Suppressor macrophage treated with lipopolysaccharide for 4 hours (primary cell): Measurements from ENCODE around the gene NAB2.

ENCODE experiments used
- DNase-seq: peaks from one replicate; pipeline ENCODE4 v3.0.0-alpha.2; 2020

NAB2 gene

DNA sequence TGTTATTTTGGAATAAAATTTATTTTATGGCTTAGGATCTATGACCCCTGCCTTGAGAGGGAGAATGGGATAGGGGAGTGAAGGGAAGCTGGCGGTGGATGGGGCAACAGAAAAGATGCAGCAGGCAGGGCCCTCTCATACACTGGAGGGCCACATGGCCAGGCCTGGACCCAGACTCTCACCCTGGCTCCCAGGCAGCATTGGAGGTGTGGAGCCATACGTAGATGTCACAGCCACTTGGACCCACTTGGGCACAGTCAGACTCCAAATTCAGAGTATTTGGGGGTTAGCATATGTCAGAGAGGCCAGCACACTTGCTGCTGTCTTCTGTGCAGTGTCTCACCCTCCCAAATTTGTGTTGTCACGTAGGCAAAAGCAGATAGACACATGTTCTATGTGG is 6.5 kb downstream of the NAB2 start:
- DNase-seq: no peak

DNA sequence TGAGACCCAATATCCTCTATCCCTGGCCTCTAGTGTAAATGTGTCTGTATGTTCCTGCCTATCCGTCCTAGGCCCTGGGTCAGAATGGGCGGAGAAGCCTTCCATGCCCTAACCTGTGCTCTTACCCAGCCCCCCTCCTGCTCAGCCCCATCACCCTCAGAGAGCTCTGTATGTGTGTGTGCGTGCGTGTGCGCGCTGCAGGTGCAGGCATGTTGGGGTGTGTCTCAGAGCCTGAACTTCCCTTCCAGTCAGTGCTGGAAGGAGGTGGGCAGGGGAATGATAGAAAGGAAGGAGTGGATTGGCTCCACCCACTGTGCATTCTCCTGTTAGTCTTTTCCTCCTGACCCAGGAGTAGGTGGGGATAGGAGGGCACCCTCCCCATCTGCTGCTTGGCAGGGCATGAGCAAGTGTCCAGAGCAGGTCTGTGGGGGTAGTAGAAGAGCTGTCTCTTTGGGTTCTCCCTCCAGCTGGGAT is 7.2 kb downstream of the NAB2 start:
- no peak for DNase-seq

DNA sequence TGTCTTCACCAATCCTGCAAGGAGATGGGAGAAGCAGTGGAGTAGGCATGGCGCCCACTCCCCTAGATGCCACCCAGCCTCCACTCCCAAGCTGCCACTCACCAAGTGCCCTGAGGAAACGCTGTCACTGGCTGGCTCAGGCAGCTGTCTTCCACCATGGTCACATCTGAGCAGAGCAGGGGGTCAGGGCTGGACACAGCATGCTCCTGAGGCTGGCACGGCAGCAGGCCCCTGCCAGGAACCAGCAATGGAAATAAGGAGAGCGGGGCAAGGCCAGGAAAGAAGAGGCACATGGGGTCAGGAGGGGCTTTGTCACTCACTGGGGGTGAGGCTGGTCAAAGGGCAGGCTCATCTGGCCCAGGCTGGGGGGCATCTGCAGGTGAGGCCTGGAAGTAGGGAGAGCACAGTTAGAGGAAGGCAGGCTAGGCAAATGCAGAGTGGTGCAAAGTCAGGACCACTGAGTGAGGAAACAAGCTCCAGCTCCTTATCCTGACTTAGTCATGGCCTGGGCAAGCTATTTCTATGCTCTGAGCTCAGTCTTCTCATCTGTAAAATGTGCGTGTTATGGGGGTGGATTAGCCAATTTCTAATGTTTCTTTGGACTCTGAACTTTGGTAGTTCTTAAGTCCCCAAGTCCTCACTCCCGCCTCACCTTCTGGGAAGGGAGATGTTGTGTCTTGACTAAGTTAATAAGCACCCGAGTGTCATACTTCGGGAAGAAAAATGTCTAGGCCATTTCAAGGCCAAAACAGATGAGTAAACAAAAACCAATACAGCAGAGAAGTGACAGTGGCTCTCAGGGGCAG is 8.0 kb downstream of the NAB2 start:
- no peak for DNase-seq

DNA sequence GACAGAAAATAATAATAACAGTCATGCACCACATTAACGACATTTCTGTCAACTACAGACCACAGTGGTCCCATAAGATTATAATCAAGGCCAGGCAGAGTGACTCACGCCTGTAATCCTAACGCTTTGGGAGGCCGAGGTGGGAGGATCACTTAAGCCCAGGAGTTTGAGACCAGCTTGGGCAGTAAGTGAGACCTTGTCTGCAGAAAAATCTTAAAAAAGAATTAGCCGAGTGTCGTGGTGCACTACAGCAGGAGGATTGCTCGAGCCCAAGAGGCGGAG is 8.6 kb downstream of the NAB2 start:
- no peak for DNase-seq

DNA sequence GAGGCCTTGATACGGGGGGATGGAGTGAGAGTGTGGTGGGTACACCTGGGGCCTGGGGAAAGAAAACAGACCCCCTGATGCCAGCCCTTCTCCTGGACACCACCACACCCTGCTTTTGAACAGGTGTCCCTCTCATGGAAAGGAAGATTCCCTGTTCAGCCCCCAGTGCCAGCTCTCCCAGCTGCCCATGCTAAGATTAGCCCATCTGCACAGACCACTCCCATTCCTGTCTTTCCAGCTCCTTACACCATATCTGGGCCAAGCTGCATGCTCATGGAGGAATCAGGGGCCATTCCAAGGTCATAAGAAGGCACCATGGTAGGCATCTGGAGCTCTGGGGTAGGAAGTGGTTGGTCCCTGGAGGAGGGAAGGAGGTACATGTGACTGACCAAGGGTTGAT is 9.6 kb downstream of the NAB2 start:
- DNase-seq: no peak

DNA sequence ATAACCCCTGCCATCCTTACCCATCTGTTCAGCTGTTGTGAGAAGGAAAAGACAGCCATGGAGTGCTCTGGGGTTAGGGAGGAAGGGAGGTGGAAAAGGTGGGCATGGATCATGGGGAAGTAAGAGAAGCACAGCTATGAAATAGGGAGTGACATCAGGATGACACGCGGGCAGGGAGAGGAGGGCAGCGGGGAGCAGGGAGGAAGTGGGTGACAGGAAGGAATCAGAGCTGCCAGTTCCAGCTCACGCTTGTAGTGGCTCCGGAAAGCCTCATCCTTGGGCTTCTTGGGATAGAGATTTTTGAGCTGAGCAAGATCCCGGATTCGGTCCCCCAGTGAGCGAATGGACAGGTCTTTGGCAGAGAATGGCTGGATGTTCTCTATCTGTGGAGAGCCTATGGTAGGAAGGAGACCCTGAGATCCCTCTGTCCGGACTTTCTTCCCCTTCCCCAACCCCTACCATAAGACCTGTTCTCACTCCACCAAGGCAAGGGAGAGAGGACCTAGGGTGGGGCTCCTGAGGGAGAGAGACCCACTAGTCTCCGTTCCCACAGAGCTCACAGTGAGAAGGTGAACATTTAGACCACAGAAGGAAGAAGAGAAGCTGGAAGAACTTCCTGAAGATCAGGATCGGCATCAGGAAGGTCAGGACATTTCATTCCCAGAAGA is 10.3 kb downstream of the NAB2 start:
- peak; percentile 74 for DNase-seq

DNA sequence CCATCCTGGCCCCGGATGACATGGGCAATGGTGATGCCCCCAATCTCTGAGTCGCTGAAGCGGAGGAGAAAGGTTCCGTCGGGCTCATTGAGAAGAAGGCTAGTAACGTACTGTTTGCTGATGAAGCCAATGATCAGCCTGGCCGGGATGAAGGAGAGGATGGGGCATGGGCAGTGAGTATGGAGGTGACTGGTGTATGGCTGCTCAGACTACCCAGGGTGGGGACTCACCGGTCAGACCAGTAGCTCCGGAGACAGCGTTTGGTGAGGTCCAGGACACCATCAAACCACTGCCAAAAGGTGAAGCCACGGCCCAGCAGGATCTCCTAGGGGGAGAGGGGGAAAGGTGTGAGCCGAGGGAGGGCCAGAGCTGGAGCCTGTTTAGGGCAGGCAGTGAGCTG is 10.9 kb downstream of the NAB2 start:
- no peak for DNase-seq

DNA sequence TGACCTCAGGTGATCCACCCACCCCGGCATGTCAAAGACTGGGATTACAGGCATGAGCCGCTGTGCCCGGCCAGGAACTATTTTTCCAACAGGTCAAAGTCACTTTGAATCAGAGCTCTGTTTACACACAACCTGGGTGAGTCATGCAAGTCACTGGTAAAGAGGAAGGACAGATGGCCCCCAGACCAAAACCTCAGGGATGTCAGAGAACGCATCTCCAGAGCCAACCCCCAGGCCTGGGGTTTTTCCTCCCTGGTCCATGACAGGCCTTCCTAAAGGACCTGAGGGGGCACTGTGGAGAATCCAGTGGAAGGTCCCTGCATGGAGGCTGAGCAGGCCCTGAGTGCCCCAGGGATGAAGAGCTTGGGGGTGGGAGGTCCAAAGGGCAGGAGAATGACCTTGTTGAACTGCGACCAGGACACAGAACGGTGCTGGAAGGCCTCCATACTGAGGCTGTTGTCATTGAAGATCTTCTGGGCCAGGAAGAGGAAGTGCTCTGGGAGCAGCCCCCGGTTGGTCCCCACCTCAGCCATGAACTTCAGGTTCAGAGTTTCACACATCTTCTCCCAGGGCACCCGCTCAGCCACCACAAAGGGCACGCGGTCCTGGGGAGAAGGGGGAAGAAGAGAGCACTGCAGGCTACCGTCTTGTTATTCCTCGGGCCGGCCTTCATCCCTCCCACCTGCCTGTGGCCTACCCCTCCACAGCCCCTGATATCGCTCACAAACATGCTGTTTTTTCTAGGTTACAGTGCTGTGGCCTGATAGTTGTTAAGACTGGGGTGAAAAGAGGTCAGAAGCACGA is 13.2 kb downstream of the NAB2 start:
- no peak for DNase-seq

DNA sequence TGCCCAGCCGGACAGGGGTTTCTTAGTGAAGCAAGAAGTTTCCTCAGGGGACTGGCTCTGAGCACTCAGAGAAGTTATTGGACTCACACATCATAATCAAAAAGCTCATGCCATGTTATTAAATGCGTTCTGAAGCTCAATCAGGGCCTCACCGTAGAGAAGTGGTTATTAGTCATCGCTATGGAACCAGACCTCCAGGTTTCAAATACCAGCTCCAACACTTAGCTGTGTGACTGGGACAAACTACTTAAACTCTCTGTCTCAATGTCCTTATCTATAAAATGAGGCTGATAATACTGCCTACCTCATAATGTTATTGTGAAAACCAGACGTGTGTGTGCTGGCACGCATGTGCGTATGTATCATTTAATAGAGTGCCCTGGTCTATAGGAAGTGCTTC is 14.9 kb downstream of the NAB2 start:
- no peak for DNase-seq

DNA sequence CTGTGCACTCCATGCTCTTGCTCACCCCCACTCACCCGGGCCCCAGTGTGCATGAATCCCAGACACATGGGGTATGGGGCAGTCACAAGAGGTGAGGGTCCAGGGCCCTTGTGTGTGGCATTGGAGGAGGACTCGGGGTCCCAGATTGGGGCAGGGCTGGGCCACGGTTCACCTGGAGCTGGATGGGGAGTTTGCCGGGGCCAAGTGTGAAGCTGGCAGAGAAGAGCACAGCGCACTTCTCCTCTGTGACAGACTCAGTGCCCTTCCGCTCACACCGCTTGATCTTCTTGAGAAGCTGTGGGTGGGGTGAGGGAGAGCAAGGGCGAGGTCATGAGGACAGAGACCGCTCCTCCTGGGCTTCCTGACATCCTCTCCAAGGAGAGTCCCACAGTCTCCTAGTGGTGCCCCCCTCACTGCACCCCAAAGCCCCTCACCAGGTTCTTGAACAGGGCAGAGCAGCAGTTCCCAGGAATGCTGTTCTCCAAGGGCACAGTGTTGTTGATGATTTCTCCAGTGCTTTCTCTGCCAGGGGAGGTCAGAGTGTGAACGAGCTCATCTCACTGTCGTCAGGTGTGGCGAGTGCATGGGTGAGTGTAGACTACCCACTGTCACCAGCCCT is 15.5 kb downstream of the NAB2 start:
- DNase-seq: no peak

DNA sequence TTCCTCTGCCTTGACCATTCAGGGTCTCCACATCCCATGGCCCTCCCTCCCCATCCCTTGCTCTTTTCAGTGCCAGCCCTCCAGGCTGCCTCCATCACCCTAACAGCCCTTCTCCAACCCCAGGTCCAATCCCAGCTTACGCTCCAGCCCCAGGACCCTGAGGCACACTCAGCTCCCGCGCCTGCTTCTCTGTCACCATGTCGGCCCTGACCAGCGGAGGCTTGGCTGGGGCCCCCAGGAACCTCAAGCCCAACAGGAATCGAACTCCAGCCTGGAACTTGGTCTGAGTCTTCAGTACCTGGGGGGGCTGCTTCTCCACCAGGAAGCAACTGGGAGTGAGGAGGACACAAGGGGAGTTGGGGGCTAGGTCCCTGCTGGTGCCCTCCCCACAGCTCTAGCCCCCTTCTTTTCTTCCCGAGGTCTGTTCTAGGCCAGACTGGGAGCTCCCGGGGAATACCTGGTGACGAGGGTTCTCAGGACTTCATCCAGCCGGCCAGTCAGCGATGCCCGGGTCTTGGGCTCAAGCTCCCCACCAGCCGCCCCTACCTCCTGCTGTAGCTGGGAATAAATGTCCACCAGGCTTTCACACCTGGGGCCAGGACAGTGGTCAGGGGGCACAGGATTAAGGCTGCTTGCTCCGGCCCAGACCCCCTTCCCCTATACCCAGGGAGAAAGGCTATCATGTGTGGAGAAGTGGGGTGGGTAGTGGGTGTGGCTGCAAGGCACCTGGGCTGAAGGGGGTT is 16.3 kb downstream of the NAB2 start:
- no peak for DNase-seq

DNA sequence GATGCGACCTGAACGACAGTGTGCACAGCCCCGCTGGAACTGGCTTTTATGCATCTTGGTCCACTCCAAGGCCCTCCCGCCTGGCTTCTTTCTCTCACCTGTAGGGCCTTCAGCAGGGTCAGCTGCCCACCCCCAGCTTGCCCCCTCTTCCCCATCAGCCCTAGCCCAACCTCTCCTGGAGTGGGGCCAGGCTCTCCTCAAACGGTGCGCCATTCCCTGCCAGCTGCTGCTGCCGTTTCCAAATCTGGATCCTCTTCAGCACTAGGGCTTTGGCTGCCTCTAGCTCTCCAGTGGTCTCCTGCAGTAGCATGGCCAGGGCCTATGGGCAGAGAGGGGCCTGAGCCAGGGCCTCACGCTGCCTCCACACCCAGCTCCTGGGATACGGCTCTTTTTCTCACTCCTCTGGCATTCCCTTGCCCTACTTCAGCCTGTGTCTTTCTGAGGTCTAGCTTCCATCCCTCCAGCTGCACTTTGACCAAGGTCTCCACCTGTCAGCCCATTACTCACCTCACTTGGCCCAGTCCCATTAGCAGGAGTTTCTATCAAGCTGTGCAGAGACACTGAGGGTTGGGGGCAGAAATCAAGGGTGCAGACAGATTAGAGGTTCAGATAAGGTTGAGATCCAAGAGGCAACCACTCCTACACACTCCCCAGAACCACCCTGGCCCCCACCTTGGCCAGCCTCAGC is 17.3 kb downstream of the NAB2 start:
- DNase-seq: no peak

DNA sequence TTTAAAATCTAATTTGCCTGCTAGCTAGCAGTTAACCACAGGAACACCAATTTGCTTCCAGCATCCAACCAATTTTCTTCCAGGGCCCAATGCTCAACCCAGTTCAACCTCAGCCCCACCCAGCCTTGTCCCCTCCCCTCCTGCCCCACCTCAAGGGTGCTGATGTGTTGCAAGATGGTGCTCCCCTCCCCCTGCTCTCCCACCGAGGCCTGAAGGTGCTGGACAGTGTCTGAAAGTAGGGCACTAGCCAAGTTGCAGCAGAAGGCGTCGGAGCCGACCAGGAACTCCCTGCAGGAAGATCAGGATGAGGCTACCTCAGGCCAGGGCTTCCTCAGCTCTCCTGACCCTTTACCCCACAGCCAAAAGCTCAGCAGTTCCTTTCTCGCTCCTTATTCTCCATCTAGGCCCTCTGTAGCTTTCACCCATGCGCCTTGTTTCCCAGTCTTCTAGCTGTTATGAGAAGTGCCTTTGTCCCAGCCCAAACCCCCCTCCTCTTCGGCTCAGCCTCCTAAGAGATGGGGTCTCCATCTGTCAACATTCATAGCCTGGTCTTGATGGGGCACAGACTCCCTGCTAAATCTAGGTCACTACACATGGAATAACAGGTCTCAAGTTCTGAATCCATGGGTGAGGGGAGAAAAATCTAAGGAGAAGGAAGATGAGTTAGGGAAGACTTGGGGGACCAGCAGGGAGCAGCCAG is 18.7 kb downstream of the NAB2 start:
- no peak for DNase-seq

DNA sequence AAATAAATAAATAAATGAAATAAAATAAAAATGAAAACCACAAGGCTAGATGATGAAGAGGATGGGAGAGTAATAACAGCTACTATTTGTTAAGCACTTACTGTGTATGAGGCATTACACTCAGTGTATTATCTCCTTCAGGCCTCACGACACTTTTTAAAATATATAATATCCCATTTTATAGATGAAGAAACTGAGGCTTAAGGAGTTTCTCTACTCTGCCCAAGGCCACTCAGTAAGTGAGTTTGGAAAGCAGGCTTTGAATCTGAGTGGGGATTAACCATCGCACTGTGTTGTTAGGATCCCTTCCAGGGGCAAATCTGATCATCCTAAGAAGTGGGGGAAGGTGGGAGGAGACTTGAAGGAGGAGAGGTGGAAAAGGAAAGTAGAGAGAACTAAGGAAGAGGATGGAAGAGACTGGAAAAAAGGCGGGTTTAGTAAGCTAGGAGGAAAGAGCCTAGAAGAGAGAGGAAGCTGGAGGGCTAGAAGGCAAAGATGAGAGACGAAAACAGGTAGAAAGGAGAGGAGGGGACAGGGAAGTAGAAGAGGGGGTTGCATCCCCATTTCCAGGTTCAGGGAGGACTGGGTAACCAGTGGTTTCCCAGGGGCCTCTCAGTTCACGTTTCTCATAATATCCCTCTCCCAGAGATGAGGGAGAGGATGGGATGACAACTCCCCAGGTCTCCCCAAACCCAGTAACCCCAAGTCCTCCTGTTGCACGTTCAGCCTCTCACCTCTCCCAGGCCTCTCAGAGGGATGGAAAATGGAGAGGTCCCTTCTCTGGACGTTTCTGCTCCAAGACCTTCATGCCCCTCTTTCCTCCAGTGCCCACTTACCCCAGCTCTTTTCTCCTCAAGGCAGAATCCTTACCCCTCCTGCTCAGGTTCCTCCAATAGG is 20.5 kb downstream of the NAB2 start:
- no peak for DNase-seq

DNA sequence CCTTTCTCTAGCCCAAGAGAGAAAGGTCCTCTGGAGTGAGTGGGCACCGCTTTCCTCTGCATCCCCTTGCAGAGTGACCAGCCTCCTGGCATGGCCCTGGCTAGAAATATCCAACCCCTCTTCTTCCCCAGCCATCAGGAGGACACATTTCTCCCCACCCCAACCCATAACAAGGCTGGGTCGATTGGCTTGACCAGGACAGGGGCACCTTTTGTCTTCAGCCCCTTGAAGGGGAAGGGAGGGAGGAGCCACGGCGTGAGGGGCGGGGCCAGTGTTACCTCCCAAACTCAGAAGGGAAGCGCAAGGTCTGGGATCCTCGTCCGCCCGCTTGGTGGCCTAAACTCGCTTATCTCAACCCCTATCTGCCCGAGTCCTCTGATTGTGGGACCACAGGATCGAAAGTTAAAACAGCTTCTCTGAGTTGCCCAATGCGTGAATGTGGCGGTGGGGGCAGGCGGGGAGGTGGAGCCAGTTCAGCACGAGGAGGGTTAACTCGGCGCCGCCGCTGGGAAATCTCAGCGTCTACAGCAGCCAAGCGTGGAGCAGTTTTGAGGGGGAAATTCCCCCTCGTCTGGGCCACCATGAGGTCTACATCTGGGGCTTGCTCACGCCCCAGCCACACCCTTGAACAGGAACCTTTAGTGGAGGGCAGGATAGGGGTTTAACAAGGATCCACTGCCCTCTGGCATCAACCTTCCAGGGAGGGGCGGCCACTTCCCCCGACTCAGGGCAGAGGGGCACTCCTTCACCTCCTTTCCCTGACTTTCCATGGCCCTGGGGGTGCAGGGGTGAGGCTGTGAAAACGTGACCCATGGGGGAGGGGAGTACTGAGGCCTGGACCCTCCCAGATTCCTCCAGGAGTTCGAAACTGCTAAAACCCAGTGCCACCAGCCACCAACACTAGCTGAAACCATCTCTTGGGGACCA is 21.5 kb downstream of the NAB2 start:
- peak; percentile 74 for DNase-seq

DNA sequence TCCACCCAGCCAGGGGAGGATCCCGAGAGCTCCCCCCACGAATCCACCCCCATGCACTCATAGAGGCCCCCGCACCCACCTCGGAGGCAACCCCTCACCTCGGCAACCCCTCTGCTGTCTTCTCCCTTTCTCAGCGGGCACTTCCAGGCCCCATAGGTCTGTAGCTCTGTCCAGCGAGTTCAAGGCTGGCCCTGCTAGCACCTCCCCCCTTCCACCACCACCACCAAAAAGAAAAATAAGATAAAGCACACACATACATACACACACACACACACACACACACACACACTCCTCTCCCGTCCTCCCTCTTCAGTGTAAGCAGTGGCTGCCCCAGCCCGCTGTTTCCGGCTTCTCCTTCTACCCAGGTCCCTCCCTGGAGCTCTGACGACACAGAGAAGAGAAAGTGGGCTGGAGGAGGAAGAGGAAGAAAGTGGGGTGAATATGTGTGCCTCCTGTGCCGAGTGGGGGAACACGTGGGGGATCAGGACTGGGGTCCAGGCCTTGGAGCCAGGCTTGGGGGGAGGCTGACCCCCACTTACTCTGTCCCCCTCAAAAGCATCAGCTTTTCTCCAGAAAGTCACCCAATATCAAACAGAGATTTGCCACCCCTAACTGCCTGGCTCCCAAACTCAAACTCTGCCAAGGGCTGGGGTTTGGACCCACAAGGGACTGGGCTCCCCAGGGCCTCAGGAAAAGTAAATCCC is 22.3 kb downstream of the NAB2 start, which contains the start of gene STAT6:
TSS of gene STAT6 (minus strand) at position 332 of the 704 bp plus-strand sequence. CDS start 3,084 bp downstream, outside the sequence.
- peak; percentile 93 for DNase-seq

DNA sequence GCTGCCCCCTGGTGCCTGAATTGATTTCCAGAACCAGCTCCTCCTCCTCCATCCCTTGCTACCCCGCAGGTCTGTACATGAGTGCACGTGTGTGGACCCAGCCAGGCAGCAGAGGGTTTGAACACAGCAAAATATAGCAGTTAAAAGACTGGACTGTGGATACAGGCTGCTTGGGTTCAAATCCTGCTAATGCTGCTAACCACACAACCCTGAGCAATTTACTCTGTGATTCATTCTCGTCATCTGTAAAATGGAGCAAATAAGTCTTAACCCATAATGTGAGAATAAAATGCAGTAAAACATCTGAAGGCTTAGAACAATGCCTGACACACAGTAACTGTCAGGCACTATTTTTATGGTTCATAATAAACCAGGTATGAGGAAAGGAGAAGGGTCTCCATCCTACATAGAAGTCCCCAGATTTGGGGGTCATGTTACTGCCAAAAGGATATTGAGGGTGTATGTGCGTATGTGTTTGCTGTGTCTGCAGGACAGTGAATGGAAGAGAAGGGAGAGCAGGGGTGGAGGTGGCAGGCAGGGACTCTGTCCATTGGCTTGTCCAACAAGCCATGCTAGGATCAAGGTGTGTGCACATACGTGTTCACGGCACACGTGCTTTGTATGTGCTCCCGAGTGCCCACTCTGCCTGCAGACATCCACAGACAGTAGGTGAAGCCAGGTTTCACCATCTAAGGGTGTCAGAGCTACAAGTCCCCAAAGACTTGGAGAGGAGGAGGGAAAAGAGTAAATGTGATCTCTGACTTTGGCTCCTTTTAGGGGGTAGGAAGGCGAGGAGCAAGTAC is 23.8 kb downstream of the NAB2 start:
- no peak for DNase-seq
